GM18868 (cell line): Measurements from ENCODE around the gene EEF1A1.
"Not testable (repeated sequence)": the region's sequence is repeated elsewhere in the genome, so short reads cannot be mapped to it uniquely, and the experiment has no call there.

Experiments used
- ATAC-seq: cut with Tn5 transposase; IDR thresholded peaks from one replicate; pipeline ENCODE4 v1.9.1; 2021; ENCODE audit warnings: mild to moderate bottlenecking, moderate library complexity; ENCODE audit not compliant: unreplicated experiment

Gene EEF1A1

DNA sequence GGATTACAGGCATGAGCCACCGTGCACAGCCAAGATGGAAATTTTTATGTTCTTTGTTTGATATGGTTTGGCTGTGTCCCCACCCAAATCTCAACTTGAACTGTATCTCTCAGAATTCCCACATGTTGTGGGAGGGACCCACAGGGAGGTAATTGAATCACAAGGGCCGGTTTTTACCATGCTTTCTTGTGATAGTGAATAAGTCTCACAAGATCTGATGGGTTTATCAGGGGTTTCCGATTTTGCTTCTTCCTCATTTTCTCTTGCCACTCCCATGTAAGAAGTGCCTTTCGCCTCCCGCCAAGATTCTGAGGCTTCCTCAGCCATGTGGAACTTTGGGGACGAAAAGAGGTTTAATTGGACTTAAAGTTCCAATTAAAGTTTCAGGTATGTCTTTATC is 14.6 kb downstream of the EEF1A1 start:
- ATAC-seq, result no peak

DNA sequence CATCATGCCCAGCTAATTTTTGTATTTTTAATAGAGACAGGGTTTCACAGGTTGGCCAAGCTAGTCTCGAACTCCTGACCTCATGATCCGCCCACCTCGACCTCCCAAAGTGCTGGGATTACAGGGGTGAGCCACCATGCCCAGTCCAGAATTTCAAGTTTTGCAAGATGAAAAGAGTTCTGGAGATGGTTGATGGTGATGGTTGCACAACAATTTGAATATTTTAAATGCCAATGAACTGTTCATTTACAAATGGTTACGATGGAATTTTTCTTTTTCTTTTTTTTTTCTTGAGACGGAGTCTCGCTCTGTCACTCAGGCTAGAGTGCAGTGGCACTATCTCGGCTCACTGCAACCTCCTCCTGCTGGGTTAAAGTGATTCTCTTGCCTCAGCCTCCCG is 15.1 kb downstream of the EEF1A1 start:
- not testable (repeated sequence) for ATAC-seq

DNA sequence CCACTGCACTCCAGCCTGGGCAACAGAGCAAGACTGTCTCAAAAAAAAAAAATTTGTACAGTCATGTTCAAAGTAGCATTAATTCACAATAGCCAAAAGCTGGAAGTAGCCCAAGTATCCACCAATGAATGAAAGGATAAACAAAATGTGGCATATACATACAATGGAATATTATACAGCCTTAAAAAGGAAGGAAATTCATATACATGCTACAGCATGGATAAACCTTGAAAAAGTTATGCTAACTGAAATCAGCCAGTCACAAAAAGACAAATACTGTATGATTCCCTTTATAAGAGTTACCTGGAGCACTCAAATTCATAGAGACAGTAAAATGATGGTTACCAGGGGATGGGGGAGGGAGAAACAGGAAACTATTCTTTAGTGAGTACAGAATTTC is 15.7 kb downstream of the EEF1A1 start:
- ATAC-seq, result no peak

DNA sequence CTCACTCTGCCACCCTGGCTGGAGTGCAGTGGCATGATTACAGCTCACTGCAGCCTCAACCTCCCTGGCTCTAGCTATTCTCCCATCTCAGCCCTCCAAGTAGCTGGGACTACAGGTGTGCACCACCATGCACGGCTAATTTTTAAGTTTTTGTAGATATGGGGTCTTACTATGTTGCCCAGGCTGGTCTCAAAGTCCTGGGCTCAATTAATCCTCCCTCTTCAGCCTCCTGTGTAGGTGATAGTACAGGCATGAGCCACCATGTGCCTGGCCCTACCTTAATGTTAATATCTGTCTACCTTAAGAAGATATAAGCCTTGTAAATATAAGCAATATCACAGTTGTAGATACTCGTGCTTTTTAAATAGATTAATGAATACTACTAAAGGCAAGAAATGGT is 16.7 kb downstream of the EEF1A1 start:
- no peak for ATAC-seq

DNA sequence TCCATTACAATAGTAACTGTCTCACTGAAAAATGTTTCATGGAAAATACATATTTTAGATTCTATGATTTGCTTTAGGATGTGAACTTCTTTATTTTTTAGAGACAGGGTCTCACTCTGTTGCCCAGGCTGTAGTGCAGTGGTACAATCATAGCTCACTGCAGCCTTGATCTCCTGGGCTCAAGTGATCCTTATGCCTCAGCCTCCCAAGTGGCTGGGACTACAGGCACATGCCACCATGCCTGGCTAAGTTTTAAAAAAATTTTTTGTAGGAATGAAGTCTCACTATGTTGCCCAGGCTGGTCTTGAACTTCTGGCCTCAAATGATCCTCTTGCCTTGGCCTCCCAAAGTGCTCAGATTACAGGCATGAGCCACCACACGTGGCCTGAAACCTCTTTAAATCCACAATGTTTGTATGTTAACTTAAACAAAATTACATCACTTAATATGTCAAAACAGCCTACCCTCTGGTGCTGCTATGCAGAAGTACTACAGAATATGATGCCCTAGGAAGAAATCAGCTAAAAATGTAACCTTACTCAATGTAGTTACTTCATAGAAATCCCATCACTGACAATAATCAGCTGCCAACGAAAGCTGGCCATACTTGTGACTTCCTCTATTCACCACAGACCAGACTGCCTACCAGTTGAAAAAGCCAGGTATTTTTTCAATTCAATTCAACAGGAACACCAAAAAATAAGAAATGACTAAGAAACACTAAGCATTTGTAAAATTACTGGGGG is 17.6 kb downstream of the EEF1A1 start:
- ATAC-seq, result no peak

DNA sequence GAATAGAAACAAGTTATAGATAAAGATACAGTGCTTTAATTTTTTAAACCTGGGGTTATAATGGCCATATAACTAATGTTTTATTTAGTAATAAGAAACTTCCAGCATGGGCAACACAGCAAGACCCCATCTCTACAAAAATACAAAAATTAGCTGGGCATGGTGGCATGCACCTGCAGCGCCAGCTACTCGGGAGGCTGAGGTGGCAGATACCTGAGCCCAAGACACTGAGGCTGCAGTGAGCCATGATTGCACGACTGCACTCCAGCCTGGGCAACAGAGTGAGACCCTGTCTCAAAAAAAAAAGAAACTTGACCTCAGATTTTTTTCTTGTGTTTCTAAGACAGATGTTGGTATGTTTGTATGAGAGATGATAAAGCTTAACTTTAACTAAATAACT is 22.9 kb downstream of the EEF1A1 start:
- no peak for ATAC-seq

DNA sequence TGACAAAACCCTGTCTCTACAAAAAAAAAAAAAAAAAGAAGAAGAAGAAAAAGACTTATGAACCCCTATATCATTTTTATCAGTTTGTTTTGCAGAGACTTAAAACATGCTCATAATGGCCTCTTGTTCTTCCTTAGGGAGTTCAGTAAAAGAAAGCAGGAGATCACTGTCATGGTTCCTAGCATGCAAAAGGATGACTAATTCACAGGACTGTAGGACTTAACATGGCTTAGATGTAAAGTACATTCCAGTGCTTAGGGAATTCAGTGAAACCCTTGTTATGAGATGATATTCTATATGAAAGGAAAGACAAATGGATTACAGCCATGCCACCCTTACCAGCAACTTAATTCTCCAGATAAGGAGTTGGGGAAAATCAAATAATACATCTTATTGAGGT is 29.5 kb downstream of the EEF1A1 start:
- no peak for ATAC-seq

DNA sequence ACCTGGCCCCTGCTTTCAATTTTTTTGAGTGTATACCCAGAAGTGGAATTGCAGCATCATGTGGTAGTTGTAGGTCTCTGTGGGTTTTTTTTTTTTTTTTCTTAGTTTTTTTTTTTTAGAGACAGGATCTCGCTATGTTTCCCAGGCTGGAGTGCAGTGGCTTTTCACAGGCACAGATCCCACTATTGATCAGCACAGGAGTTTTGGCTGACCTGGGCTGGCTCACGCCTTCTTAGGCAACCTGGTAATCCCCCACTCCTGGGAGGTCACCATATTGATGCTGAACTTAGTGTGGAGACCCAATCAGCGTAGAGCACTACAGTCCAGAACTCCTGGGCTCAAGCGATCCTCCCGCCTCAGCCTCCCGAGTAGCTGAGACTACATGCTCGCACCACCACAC is 33.4 kb downstream of the EEF1A1 start:
- ATAC-seq, result no peak

DNA sequence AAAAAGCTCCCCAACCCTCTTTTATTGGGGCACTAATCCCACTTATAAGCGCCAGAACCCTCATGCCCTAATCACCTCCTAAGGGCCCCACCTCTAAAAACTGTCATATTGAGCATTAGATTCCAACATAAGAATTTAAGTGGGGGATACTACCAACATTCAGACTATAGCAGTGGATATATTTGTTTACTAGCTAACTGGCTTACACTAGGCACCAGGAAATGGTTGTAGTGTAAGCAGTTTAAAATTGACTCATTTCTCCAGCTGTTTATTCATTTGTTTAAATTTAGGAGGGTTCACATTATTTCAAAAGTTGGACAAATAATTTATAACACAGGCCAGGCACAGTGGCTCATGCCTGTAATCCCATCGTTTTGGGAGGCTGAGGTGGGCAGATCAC is 36.4 kb downstream of the EEF1A1 start:
- ATAC-seq, result no peak

DNA sequence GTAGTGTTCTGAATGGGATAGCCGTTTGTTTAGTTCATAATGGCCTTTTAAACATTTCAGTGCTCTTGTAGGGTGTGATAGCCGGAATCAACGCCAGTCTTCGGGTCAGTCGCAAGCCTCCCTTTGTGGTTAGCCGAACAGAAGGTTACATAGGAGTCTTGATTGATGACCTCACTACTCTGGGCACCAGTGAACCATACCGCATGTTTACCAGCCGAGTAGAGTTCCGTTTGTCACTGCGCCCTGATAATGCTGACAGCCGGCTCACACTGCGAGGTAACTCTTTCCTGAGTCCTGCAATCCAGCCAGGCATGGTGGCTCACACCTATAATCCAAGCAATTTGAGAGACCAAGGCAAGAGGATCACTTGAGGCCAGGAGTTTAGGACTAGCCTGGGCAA is 38.9 kb downstream of the EEF1A1 start:
- ATAC-seq, result no peak

DNA sequence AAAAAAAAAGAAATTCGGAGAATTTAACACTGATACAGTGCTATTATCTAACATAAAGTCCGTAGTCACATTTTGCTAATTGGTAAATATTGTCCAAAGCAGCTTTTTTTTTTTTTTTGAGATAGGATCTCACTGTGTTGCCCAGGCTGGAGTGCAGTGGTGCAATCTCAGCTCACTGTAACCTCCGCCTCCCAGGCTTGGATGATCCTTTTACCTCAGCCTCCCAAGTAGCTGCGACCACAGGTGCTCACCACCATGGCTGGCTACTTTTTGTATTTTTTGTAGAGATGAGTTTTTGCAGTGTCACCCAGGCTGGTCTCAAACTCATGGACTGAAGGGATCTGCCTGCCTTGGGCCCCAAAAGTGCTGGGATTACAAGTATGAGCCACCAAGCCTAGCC is 43.4 kb downstream of the EEF1A1 start:
- no peak for ATAC-seq

DNA sequence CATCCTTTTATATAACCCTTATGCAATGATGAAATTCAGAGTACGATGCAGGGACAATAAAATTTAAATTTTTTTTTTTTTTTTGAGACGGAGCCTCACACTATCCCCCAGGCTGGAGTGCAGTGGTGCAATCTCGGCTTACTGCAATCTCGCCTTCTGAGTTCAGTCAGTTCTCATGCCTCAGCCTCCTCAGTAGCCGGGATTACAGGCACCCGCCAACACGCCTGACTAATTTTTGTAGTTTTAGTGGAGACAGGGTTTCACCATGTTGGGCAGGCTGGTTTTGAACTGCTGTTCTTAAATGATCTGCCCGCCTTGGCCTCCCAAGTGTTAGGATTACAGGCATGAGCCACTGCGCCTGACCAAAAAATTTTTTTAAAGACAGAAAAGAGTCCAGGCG is 44.1 kb downstream of the EEF1A1 start:
- no peak for ATAC-seq

DNA sequence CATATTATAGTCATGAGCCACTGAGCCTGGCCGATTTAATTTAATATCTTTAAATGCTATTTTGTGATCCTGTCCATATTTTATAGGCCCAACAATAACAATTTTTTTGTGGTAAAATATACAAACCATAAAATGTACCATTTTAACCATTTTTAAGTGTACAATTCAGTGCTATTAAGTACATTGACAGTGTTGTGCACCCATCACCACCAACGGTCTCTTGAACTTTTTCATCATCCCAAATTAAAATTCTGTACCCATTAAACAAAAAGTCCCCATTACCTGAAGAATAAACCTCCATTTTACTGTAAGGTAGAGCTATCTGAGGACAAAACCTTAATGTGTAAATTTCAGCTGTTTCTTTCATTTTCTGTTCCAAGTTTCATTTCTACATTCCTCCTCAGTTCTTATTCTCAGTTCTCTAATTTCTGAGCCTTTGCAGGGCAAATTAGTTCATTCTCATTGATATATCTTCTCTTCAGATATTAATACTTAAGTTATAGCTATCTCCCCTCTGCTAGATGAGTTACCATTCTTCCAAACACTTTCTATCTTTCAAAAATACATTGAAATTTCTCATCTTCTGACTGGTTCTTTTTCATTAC is 49.0 kb downstream of the EEF1A1 start:
- ATAC-seq, result peak; percentile 95
